HG02943 (cell line): ENCODE results near the gene NDUFA7.
"Not testable (repeated sequence)": the region's sequence is repeated elsewhere in the genome, so short reads cannot be mapped to it uniquely, and the experiment has no call there.

Source experiments
- ATAC-seq: cut with Tn5 transposase; IDR thresholded peaks from one replicate; pipeline ENCODE4 v1.9.1; 2021; ENCODE audit warnings: mild to moderate bottlenecking, low read depth, moderate library complexity; ENCODE audit not compliant: unreplicated experiment

Gene NDUFA7

GRCh38 chr19:8342684-8343482 is 21.7 kb upstream of the NDUFA7 start, which contains the start of gene KANK3:
KANK3 (minus strand) TSS chr19:8343262; CDS start chr19:8337828, 5,434 bp downstream.
- no peak for ATAC-seq

GRCh38 chr19:8342316-8342683 is 21.1 kb upstream of the NDUFA7 start:
- no peak for ATAC-seq

GRCh38 chr19:8341504-8341903 is 20.3 kb upstream of the NDUFA7 start:
- not testable (repeated sequence) for ATAC-seq

GRCh38 chr19:8340341-8341096 is 19.3 kb upstream of the NDUFA7 start:
- no peak for ATAC-seq

GRCh38 chr19:8338835-8339234 is 17.7 kb upstream of the NDUFA7 start:
- no peak for ATAC-seq

GRCh38 chr19:8337728-8338127 is 16.6 kb upstream of the NDUFA7 start:
- no peak for ATAC-seq

GRCh38 chr19:8336660-8337059 is 15.5 kb upstream of the NDUFA7 start:
- no peak for ATAC-seq

GRCh38 chr19:8336072-8336569 is 14.9 kb upstream of the NDUFA7 start:
- no peak for ATAC-seq

- no peak for ATAC-seq
Measured at GRCh38 chr19:8335343-8336071, 14.3 kb upstream of the NDUFA7 start.

GRCh38 chr19:8334458-8335342 is 13.5 kb upstream of the NDUFA7 start:
- ATAC-seq = no peak

- ATAC-seq = no peak
Measured at GRCh38 chr19:8333767-8334457, 12.7 kb upstream of the NDUFA7 start.

GRCh38 chr19:8332976-8333766 is 12.0 kb upstream of the NDUFA7 start:
- ATAC-seq = no peak

- no peak for ATAC-seq
Measured at GRCh38 chr19:8331263-8331845, 10.2 kb upstream of the NDUFA7 start.

GRCh38 chr19:8329996-8330395 is 8.8 kb upstream of the NDUFA7 start:
- ATAC-seq = no peak

- ATAC-seq = no peak
Measured at GRCh38 chr19:8325454-8325853, 4.3 kb upstream of the NDUFA7 start.

GRCh38 chr19:8324186-8325050 is 3.2 kb upstream of the NDUFA7 start:
- no peak for ATAC-seq

- ATAC-seq = no peak
Measured at GRCh38 chr19:8323781-8324185, 2.6 kb upstream of the NDUFA7 start.
